Measurements from ENCODE around the gene INPP5D.
A peak's percentile ranks its signal among the peaks of the same experiment; 100 is the strongest.

INPP5D gene

DNA sequence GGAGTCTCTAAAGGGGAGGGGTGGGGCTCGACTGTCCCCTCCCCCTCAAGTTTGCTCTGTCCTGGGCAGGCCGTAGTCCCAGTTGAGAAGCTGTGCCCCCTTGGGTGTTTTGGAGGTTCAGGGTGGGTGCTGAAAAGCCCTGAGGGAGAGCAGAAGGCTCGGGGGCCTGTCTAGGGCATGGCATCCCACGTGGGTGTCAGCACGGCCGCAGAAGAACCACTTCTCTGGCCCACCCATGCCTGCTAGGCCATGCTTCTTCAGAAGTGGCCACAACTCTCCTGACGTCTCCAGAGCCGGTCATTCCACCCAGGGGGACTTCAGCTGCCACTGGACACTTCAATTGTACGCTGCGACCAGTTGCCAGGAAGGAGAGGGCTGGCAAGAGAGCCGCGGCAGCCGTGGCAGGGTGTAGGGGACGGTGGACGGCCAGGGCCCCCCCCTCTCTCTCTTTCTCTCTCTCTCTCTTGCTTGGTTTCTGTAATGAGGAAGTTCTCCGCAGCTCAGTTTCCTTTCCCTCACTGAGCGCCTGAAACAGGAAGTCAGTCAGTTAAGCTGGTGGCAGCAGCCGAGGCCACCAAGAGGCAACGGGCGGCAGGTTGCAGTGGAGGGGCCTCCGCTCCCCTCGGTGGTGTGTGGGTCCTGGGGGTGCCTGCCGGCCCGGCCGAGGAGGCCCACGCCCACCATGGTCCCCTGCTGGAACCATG is at the start of gene INPP5D:
Gene INPP5D, plus strand, starts transcription at position 546 of the 704 bp plus-strand sequence. Its CDS starts 137 bp downstream, at position 683.
- Histone ChIP-seq H3K4me2 (ENCODE audit: insufficient read depth, low read length) (peak within 1 kb of the TSS; percentile 77), H3K36me3 (ENCODE audit: insufficient read depth, low read length) (peaks cover 15% of the 10 kb centered on the region; the same call in 1 of the 2 replicates), H3K9me3 (ENCODE audit: insufficient read depth, low read length, severe bottlenecking) (no peaks in the 10 kb centered on the region), H4K20me1 (ENCODE audit: insufficient read depth, low read length) (peaks cover 9% of the 10 kb centered on the region; the same call in 1 of the 2 replicates), H3K4me1 (ENCODE audit: insufficient read depth, low read length) (peaks cover 42% of the 10 kb centered on the region), H3K4me3 (ENCODE audit: low read depth in 1 of 2, low read length in 2 of 2) (peak within 1 kb of the TSS; percentile 57 to 65; a peak in 3 of 4 replicates), H3K9ac (ENCODE audit: low read depth, low read length) (peak within 1 kb of the TSS; percentile 76), H2AFZ (ENCODE audit: low read depth, low read length) (peak within 1 kb of the TSS; percentile 97), H3K79me2 (ENCODE audit: insufficient read depth, low read length) (peaks cover 45% of the 10 kb centered on the region), H3K27me3 (ENCODE audit: insufficient read depth, low read length, poor library complexity) (no peaks in the 10 kb centered on the region), H3K27ac (ENCODE audit: low read length) (peak within 1 kb of the TSS; percentile 85)
- DNase-seq = peak; percentile 87
- TF ChIP-seq EZH2 (IDR thresholded peaks at IDR 0.05; ENCODE audit: borderline replicate concordance, low read depth, low read length, severe bottlenecking) = no peak
- TF ChIP-seq, protein P1, sequence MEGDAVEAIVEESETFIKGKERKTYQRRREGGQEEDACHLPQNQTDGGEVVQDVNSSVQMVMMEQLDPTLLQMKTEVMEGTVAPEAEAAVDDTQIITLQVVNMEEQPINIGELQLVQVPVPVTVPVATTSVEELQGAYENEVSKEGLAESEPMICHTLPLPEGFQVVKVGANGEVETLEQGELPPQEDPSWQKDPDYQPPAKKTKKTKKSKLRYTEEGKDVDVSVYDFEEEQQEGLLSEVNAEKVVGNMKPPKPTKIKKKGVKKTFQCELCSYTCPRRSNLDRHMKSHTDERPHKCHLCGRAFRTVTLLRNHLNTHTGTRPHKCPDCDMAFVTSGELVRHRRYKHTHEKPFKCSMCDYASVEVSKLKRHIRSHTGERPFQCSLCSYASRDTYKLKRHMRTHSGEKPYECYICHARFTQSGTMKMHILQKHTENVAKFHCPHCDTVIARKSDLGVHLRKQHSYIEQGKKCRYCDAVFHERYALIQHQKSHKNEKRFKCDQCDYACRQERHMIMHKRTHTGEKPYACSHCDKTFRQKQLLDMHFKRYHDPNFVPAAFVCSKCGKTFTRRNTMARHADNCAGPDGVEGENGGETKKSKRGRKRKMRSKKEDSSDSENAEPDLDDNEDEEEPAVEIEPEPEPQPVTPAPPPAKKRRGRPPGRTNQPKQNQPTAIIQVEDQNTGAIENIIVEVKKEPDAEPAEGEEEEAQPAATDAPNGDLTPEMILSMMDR (IDR thresholded peaks at IDR 0.05; ENCODE audit: borderline replicate concordance, extremely low read depth, low read length, poor library complexity, severe bottlenecking) = peak; percentile 44
- peak; percentile 90 for ATAC-seq (ENCODE audit: insufficient read depth, low read depth)

DNA sequence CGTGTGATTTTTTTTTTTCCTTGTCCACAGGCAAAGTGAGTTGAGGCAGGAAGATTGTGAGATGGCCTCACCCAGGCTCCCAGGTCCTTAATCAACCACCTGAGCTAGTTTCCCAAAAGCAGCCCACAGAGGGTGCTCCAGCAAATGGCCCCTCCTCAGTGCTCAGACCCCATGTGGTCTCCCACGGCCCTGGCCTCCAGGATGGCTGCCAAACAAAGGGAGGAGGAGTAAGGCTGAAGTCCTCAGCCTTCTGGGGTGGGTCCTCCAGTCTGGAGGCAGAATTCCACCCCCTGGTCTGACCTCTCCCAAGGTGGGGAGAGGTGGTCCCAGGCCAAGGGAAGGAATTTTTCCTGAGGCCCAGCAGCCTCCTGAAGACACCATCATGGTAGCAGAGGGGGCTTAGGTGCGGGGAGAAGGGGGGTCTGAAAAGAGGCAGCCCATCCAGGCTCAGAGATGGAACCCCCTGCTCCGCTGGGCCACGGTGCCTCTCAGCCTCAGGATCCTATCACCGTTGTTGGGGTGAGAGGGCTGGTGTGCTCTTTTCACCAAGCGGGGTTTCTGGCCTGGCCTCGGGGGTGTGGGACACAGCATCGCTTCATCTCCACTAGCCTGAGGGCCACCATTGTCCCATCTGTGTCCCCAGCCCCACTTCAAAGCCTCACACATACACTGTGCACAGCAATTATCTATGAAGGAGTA is 49.4 kb upstream of the INPP5D start:
- H3K4me2 ChIP-seq (ENCODE audit: insufficient read depth, low read length) = no peak overlapping the region

DNA sequence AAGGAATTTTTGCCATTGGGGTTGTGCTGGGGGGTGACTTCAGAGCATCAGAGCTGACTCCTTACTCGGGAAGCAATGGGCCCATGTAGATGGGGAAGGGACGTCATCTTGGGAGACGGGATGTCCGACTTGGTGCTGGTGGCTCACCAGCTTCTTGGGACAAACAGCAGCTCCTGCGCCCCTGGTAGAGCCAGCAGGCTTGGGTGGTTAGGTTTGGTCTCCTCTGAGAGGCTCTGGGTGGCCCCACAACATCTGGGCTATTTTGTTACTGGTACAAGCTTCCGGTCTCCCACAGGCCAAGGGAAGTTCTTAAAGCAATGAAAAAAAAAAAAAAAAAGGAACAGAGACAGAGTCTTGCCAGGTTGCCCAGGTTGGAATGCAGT is 48.9 kb upstream of the INPP5D start:
- Histone ChIP-seq H3K27me3 (ENCODE audit: insufficient read depth, low read length, poor library complexity) (no peaks in the 10 kb centered on the region), H3K4me2 (ENCODE audit: insufficient read depth, low read length) (no peak overlapping the region), H3K9ac (ENCODE audit: low read depth, low read length) (no peak overlapping the region), H3K4me3 (ENCODE audit: low read depth in 1 of 2, low read length in 2 of 2) (no peak overlapping the region), H3K79me2 (ENCODE audit: insufficient read depth, low read length) (no peaks in the 10 kb centered on the region), H2AFZ (ENCODE audit: low read depth, low read length) (no peak overlapping the region), H3K9me3 (ENCODE audit: insufficient read depth, low read length, severe bottlenecking) (no peaks in the 10 kb centered on the region), H3K36me3 (ENCODE audit: insufficient read depth, low read length) (no peaks in the 10 kb centered on the region), H3K4me1 (ENCODE audit: insufficient read depth, low read length) (no peaks in the 10 kb centered on the region), H3K27ac (ENCODE audit: low read length) (no peak overlapping the region), H4K20me1 (ENCODE audit: insufficient read depth, low read length) (no peaks in the 10 kb centered on the region)
- no peak for DNase-seq
- ATAC-seq (ENCODE audit: insufficient read depth, low read depth) = no peak
- TF ChIP-seq, protein P1 (IDR thresholded peaks at IDR 0.05; ENCODE audit: borderline replicate concordance, extremely low read depth, low read length, poor library complexity, severe bottlenecking) = no peak
- no peak for TF ChIP-seq EZH2 (IDR thresholded peaks at IDR 0.05; ENCODE audit: borderline replicate concordance, low read depth, low read length, severe bottlenecking)

More for the DNA sequence above, 49.4 kb upstream of the INPP5D start:
- ATAC-seq (ENCODE audit: insufficient read depth, low read depth) (no peak), DNase-seq (no peak)
- Histone ChIP-seq H3K36me3 (ENCODE audit: insufficient read depth, low read length) (no peaks in the 10 kb centered on the region), H3K9me3 (ENCODE audit: insufficient read depth, low read length, severe bottlenecking) (no peaks in the 10 kb centered on the region), H3K9ac (ENCODE audit: low read depth, low read length) (no peak overlapping the region), H3K4me3 (ENCODE audit: low read depth in 1 of 2, low read length in 2 of 2) (no peak overlapping the region), H3K79me2 (ENCODE audit: insufficient read depth, low read length) (no peaks in the 10 kb centered on the region), H3K27ac (ENCODE audit: low read length) (no peak overlapping the region), H3K27me3 (ENCODE audit: insufficient read depth, low read length, poor library complexity) (no peaks in the 10 kb centered on the region), H2AFZ (ENCODE audit: low read depth, low read length) (no peak overlapping the region; the same call in 1 of the 2 replicates), H3K4me1 (ENCODE audit: insufficient read depth, low read length) (no peaks in the 10 kb centered on the region), H4K20me1 (ENCODE audit: insufficient read depth, low read length) (no peaks in the 10 kb centered on the region)
- no peak for TF ChIP-seq EZH2 (IDR thresholded peaks at IDR 0.05; ENCODE audit: borderline replicate concordance, low read depth, low read length, severe bottlenecking)
- TF ChIP-seq, protein P1 (IDR thresholded peaks at IDR 0.05; ENCODE audit: borderline replicate concordance, extremely low read depth, low read length, poor library complexity, severe bottlenecking) = no peak
